AG04450 (cell line): ENCODE results near the gene IREB2. TPM values are rescaled to one million over a fixed set of nuclear protein-coding genes. Genes with fewer than 3 reads are reported as not detected.
A peak's percentile ranks its signal among the peaks of the same experiment; 100 is the strongest.

Experiments used
- CTCF ChIA-PET: fragments of 300-600, 350-600 bp; formaldehyde crosslinking; extraction: SDS; loops from one replicate; lab custom pipeline; 2022; ENCODE audit warnings: antibody characterized with exemption, inconsistent platforms; lab: Charles Lee
- POLR2A ChIA-PET: fragments of 350-600 bp; formaldehyde crosslinking; extraction: SDS; loops from one replicate; lab custom pipeline; 2021; ENCODE audit warnings: antibody characterized with exemption, inconsistent platforms; lab: Yijun Ruan, JAX
- DNase-seq: peaks from one replicate; pipeline ENCODE4 v3.0.0-alpha.2; 2011; ENCODE audit warnings: low read depth, low spot score
- H3K27ac ChIP-seq: one replicate; pipeline ENCODE4 v1.5.1; 2012; ENCODE audit warnings: low read depth, low read length, control low read depth
- H3K27me3 ChIP-seq: one replicate; pipeline ENCODE4 v1.6.0; 2012; ENCODE audit warnings: low read length; ENCODE audit not compliant: control insufficient read depth, insufficient read depth
- H3K4me3 ChIP-seq: 2 replicates; pipeline ENCODE4 v1.5.1; 2011; ENCODE audit warnings: mild to moderate bottlenecking, low read depth, low read length, control low read depth
- H3K9me3 ChIP-seq: 2 replicates; pipeline ENCODE4 v1.5.1; 2012; ENCODE audit warnings: low read length; ENCODE audit not compliant: control insufficient read depth, insufficient read depth
- polyA plus RNA-seq: library from polyadenylated mRNA; depleted of rRNA; stranded (reverse); fragments of >200 nt; gene quantifications from 2 replicates; pipeline ENCODE4 v1.2.3, GENCODE V29; 2011
- TF ChIP-seq, protein P1 (sequence below): IDR thresholded peaks from 2 replicates; pipeline ENCODE4 v1.5.1; 2011; ENCODE audit warnings: low read depth, low read length, control low read depth, inconsistent platforms

IREB2 gene
- polyA plus RNA-seq, 1 experiment, result 30.4 TPM

DNA sequence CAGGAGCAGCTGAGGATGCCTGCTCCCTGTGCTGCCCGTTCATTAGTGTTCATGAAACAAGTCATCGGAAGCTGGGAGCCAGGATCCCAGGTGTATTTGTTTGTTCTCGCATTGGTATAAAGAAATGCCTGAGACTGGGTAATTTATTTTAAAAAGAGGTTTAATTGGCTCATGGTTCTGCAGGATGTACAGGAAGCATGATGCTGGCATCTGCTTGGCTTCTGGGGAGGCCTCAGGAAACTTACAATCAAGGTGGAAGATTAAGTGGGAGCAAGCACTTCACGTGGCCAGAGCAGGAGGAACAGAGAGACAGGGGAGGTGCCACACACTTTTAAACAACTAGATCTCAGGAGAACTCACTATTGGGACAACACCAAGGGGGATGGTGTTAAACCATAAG is 63.8 kb downstream of the IREB2 start:
- ChIA-PET CTCF (no interaction called here), POLR2A (no interaction called here)
- Histone ChIP-seq H3K27me3 (no peaks in the 10 kb centered on the region), H3K4me3 (no peak overlapping the region), H3K27ac (no peak overlapping the region), H3K9me3 (peaks cover 2% of the 10 kb centered on the region)
- DNase-seq, result no peak
- TF ChIP-seq, protein P1, sequence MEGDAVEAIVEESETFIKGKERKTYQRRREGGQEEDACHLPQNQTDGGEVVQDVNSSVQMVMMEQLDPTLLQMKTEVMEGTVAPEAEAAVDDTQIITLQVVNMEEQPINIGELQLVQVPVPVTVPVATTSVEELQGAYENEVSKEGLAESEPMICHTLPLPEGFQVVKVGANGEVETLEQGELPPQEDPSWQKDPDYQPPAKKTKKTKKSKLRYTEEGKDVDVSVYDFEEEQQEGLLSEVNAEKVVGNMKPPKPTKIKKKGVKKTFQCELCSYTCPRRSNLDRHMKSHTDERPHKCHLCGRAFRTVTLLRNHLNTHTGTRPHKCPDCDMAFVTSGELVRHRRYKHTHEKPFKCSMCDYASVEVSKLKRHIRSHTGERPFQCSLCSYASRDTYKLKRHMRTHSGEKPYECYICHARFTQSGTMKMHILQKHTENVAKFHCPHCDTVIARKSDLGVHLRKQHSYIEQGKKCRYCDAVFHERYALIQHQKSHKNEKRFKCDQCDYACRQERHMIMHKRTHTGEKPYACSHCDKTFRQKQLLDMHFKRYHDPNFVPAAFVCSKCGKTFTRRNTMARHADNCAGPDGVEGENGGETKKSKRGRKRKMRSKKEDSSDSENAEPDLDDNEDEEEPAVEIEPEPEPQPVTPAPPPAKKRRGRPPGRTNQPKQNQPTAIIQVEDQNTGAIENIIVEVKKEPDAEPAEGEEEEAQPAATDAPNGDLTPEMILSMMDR, result no peak

DNA sequence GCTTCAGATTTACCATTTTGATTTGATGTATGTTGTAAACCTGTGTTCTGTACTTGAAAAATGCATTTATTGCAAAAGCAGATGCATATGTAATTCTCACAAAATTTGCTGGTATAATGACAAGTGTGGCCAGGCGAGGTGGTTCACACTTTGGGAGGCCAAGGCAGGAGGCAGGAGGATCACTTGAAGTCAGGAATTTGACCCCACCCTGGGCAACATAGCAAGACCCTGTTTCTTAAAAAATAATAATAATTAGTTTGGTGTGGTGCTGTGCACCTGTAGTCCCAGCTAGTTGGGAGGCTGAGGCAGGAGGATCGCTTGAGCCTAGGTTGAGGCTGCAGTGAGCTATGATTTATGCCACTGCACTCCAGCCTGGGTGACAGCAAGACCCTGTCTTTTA is 64.6 kb downstream of the IREB2 start:
- TF ChIP-seq, protein P1, result no peak
- POLR2A ChIA-PET, result no interaction called here
- Histone ChIP-seq H3K27ac (no peak overlapping the region), H3K4me3 (no peak overlapping the region), H3K27me3 (no peaks in the 10 kb centered on the region), H3K9me3 (peaks cover 2% of the 10 kb centered on the region)
- CTCF ChIA-PET, result no interaction called here
- no peak for DNase-seq

DNA sequence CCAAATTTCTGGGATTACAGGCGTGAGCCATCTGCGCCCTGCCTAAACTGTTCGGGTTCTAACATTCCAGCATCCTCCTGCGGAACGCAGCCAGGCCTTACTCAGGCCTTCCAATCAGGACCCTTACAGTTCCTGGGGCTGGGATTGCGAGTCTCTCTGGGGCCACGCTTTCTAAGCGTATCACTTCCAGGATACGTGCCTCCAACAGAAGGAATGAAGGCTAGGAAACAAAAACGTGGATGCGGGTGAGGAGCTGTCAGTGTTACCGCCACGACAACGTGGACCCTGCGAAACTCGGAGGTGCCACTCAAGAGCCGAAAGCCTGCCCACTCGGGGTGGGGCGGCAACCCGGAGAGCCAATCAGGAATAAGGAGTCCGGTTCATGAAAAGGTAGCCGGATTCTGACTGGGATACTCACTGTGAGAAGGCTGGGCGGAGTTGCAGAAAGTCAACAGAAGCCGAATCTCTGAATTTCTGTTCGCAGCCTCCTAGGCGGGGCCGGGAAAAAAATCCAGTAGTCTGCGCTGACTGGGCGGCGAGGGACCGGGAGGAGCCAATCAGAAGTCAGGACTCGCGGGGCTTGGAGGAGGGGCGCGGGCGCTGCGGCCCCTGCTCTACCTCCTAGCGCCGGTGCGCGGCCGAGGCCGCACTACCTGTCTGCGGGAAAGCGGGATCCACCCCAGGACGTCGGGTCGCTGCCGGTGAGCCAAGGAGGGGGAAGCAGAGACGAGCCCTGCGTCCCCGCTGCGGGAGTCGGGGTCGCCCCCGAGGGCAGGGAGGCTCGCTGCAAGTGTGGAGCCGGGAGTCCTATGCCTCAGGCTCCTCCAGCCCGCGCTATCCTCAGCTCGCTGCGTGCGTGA is 69.2 kb downstream of the IREB2 start, which contains the start of gene HYKK:
TSS of gene HYKK (plus strand) at position 607 of the 860 bp plus-strand sequence. CDS start 5,512 bp downstream, outside the sequence.
- Histone ChIP-seq H3K4me3 (peak within 1 kb of the TSS; percentile 97), H3K9me3 (no peaks in the 10 kb centered on the region; the same call in 1 of the 2 replicates), H3K27me3 (no peaks in the 10 kb centered on the region), H3K27ac (peak within 1 kb of the TSS; percentile 11)
- ChIA-PET POLR2A (interaction anchor here (0.6 to 1.8 kb wide), 2 partner anchors 58 to 69 kb away, joined by 4 to 5 read pairs; partner anchors contain the start of genes CHRNA5 and IREB2), CTCF (interaction anchor here (0.9 kb wide), 1 partner anchor 15 kb away, joined by 6 read pairs; no protein-coding TSS in a partner anchor)
- DNase-seq, result peak; percentile 90
- TF ChIP-seq, protein P1, result 0 out of 2 replicates have a peak, but pooled peaks have one; percentile 14

DNA sequence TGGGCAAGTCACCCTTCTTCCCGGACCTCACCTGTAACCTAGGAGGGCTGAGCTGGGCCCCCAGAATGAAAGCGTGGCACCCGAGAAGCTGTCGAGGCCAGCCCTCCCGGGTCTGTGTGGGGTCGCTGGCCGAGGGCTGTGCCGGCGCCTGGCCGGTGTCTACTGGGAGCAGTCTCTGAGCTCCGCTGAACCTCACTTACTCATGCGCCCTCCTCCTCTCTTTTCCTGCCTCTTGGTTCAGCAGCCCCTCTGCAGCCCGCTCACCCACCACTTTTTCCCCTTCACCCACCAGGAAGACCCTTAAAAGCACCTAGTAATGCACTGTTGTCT is 69.8 kb downstream of the IREB2 start:
- ChIA-PET POLR2A (interaction anchor here (1.8 kb wide), 1 partner anchor 70 kb away, joined by 5 read pairs; the partner anchor contains the start of gene IREB2), CTCF (interaction anchor here (0.8 to 2.1 kb wide), 2 partner anchors 26 to 68 kb away, joined by 3 to 6 read pairs; no protein-coding TSS in a partner anchor)

More for the DNA sequence above, 69.8 kb downstream of the IREB2 start:
- Histone ChIP-seq H3K9me3 (no peaks in the 10 kb centered on the region; the same call in 1 of the 2 replicates), H3K27ac (no peak overlapping the region), H3K27me3 (no peaks in the 10 kb centered on the region), H3K4me3 (peak overlapping the region; percentile 97)
- DNase-seq, result no peak
- TF ChIP-seq, protein P1, result no peak
